Measurements from ENCODE around the gene RASAL1.
"Not testable (repeated sequence)": the region's sequence is repeated elsewhere in the genome, so short reads cannot be mapped to it uniquely, and the experiment has no call there.

Gene RASAL1

DNA sequence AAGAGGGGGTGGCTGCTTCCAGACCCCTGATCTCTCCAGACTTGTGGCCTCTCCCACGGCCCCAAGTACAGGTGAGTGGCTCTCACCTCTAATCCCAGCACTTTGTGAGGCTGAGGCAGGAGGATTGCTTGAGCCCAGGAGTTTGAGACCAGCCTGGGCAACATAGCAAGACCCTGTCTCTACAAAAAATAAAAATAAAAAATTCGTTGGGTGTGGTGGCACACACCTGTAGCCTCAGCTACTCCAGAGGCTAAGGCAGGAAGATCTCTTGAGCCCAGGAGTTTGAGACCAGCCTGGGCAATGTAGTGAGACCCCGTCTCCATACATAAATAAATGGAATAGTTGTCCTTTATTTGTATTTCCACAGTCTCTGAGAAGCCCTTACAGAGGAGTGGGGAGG lies 6.2 kb upstream of the RASAL1 start:
- DNase-seq = not testable (repeated sequence)

DNA sequence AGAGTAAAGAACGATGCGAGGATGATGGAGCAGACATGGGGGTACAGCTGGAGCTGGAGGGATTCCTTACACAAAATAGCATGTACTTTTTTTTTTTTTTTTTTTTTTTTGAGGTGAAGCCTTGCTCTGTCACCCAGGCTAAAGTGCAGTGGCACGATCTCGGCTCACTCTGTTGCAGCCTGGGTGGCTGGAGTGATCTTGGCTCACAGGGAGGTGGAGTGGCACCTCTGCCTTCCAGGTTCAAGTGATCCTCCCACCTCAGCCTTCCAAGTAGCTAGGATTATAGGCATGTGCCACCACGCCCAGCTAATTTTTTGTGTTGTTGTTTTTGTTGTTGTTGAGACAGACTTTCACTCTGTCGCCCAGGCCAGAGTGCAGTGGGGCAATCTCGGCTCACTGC lies 5.1 kb upstream of the RASAL1 start:
- no peak for DNase-seq

GRCh38 chr12:113138826-113139225 lies 3.3 kb upstream of the RASAL1 start:
- DNase-seq = no peak

DNA sequence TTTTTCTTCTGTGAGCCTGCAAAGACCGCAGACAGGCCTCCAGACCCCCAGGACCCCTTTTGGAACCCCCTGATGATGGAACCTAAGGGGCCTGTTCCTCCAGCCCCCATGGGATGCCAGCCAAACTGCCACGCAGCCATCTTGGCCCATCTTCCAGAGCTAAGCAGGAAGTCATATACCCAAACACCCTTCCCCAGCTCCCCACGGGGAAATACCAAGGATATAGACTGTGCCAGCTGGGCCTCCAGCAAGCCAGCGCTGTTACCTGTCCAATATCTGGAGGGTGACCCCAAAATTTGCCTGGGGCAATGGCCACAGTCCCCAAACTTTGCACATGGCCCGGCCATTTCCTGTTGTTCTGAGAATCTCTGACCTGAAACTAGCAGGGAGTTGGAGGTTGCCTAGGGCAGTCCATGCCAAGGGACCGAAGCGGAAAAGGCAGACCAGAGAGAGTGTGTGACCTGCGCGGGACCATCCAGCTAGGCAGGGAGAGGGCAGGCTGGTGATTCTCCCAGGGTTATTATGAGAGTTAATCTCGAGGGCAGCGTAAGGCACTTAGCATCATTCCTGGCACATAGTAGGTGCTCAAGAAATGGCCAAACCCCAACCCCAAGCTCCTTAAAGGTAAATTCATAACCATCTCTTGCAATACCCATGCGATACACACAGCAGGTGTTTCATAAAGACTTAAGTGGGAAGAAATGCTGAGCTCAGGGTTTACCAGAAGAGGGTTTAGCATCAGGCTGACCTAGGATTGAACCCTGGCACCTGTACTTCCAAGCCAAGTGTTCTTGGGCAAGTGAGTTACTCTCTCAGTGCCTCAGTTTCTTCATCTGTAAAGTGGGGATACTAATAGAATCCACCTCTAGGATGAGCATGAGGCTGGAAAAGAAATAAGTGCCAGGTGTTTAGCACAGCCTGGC lies 2.6 kb upstream of the RASAL1 start:
- no peak for DNase-seq

DNA sequence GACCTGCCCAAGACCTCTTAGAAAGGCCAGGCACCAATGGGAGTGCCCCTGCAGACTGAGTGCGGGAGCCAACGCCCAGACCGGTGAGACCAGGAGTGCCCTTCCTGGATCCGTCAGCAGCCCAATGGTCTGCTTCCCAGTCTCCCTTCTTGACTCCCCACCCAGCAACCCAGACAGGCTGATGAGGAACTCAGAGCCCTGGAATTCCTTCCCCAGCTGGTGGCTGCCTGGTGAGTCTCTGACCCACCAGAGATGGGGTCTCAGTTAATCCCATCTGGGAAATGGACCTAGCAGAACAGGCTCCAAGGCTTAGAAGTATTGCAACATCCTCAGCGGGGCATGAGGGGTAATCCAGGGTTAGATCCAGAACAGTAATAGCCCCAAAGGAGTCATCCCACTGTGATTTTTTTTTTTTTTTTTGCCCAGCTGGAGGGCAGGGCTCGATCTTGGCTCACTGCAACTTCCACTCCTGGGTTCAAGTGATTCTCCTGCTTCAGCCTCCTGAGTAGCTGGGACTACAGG lies 1.5 kb upstream of the RASAL1 start:
- no peak for DNase-seq

DNA sequence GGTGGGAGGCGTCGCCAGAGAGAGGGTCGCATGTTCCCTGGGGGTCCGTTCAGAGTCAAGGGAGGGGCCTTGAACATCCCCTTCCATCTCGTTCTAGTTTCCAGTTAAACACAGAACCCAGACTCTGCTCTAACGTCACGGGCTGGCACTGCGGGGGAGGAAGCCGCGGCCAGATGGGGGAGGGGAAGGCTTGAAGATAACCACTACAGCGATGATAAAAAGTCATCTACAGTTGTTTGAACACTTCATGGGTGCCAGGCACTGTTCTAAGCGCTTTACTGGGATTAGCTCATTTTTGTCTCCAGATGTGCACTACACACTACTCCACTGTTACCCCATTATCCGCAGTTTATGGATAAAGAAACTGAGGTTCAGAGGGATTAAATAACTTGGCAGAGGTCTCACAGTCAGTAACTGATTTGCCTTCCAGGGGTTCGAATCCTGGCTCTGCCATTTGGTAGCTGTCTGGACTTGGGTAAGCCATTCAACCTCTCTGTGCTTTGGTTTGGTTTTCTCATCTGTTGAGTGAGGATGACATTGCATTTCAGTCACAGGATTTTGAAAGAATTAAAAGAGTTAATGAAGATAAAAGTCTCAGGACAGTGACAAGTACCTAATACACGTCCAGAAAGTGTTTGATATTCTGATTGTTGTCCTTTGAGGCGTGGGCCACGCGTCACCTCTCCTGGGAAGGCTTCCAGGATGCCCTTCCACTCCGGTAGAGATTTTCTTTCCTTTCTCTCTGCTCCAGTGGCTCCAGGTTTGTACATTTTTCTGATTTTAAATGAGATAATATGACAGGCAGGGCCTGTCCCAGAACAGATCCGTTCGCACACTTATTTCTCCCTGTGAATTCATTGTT lies 798 bp upstream of the RASAL1 start:
- DNase-seq = peak in 3 of 5 donors; percentile 34 to 77 (median 43)

GRCh38 chr12:113134521-113134951 lies 1.0 kb downstream of the RASAL1 start:
- DNase-seq = no peak

GRCh38 chr12:113134071-113134470 lies 1.5 kb downstream of the RASAL1 start:
- no peak for DNase-seq

DNA sequence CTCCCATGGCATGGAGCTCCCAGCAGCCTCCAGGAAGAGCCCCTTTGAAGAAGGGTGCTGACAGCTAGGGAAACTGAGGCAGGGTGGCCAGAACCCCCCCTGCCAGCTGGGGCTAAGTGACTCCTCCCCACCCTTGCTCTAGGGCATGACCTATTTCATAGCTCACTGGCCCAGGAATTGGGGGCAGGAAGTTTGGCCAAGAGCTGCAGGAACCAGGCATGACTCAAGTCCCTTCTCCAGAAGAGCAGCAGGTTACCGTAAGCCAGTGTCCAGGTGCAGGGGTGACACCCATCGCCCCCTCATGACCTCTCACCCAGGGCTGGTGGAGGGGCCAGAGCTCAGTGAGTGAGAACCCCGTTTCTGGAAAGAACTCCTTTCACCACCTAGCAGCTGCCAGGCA lies 1.9 kb downstream of the RASAL1 start:
- no peak for DNase-seq

- no peak for DNase-seq
Measured at GRCh38 chr12:113133036-113133435, 2.5 kb downstream of the RASAL1 start.

DNA sequence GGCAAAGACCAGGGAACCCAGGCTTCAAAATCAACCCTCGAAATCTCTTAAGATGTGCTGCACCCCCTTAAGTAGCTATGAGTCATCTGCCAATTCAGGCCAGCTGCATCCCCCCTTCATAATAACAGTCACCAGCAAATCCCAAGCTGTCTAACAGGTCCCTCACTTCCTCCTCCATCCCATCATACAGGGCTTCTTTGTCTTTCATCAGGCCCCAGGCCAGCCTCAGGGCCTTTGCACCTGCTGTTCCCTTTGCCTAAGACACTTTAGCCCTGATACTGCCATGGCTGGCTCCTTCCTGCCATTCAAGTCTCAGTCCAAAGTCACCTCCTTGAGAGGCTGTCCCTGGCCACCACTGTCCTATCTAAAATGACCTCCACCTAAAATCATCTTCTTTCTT lies 4.0 kb downstream of the RASAL1 start:
- DNase-seq = no peak

GRCh38 chr12:113130457-113131135 lies 5.0 kb downstream of the RASAL1 start:
- no peak for DNase-seq

DNA sequence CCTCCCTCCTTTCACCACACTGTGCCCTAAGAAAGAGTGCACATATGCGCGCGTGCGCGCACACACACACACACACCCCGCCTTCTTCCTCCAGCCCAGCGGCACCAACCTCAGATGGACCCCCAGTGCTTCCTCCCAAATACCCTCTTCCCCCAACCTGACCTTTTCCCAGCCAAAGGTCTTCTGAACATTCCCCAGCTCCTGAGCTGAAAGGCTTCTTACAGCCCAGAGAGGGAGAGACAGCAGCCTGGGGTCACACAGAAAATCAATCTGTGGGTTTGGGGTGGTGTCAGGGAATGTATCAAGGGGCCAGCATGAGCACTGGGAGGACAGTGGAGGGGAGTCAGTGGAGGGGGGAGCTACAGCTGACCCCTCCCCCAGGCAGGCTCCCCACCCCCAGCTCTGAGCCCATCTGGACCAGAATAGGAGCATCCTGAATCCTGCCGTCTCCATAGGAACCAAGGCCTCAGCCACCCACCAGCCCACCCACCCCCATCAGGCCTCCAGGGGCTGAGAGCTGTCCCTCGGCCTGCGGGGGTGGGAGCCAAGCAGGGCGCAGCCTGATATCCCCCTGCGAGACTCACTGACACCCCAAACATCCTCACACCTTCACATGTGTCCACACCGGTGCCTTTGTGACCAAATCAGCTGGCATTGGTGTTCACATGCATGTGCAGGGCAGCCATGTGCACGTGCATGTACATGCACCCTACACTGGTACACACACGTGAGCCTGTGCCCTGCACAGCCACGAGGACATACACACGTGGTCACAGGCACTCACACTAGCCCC lies 5.7 kb downstream of the RASAL1 start:
- no peak for DNase-seq

- no peak for DNase-seq
Measured at GRCh38 chr12:113128802-113129663, 6.5 kb downstream of the RASAL1 start.

GRCh38 chr12:113127791-113128199 lies 7.8 kb downstream of the RASAL1 start:
- no peak for DNase-seq

- DNase-seq = no peak
Measured at GRCh38 chr12:113120670-113121370, 14.7 kb downstream of the RASAL1 start.

DNA sequence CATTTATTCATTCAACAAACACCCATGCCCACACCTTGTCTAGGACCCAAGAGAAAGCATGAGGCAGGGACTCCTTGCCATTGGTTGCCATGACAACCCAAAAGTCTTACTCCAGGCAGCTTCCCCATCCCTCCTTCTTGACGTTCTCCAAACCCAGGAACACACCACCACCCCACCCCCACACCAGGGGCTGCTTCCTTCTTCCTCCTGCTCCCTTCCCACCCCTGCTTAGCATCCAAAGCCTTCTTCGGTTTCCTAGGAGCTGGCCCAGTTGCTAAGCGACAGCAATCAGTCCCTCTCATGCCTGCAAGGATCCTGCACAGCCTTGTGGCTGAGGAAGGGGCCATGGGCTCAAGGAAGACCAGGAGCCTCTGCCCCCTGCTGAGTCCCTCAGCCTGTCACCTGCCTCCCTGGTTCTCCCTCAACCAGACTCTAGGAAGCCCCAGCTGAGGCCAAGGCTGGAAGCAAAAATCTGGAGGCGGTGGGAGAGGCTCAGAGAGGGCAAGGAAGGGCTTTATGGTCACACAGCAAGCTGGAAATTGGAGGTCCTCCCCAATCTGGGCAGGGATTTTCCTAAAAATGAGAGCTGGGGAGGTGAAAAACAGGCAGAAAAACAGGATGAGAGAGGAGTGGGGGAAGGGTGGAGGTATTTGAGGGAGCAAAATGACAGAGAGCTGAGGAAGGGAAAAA lies 15.4 kb downstream of the RASAL1 start:
- no peak for DNase-seq

DNA sequence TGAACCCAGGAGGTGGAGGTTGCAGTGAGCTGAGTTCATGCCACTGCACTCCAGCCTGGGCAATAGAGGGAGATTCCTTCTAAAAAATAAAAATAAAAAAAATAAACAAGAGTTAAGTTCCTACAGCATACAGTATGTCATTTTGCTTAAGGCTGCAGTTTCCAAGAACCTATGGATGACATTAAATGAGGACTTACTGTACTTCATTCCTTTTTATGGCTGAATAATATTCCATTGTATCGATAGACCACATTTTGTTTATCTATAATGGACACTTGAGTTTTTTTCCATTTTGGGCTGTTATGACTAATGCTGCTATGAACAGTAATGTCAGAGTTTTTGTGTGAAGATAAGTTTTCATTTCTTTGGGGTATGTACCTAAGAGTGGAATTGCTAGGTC lies 17.4 kb downstream of the RASAL1 start:
- no peak for DNase-seq

- not testable (repeated sequence) for DNase-seq
Measured at GRCh38 chr12:113117684-113118083, 17.9 kb downstream of the RASAL1 start.

GRCh38 chr12:113116875-113117274 lies 18.7 kb downstream of the RASAL1 start:
- DNase-seq = no peak

Measured in T-helper 1 cell (primary cell).